GM12878 (cell line): ENCODE data around the gene SORT1. TPM values are rescaled to one million over a fixed set of nuclear protein-coding genes. Genes with fewer than 3 reads are reported as not detected.

Experiments
- CBX5 ChIP-seq: sonication (generic); IDR thresholded peaks from 2 replicates; pipeline ENCODE4 v1.6.1; 2016; ENCODE audit warnings: low read depth, moderate library complexity, mild to moderate bottlenecking, inconsistent platforms
- CEBPB ChIP-seq, 2 experiments: fragments of 150-350 bp in 1 of 2; IDR thresholded peaks; 2 replicates each; pipeline ENCODE4 v1.6.1; 2012 to 2014; ENCODE audit warnings: low read depth in 2 of 2, low read length in 2 of 2, borderline replicate concordance in 1 of 2, inconsistent platforms in 1 of 2
- ETV6 ChIP-seq, 2 experiments: fragments of 450-650 bp in 1 of 2; IDR thresholded peaks in 1 of 2; conservative IDR thresholded peaks in 1 of 2; 2 replicates each; pipeline ENCODE4 v1.6.1; 2014; ENCODE audit warnings: antibody characterized with exemption in 1 of 2, borderline replicate concordance in 1 of 2, low read depth in 1 of 2, mild to moderate bottlenecking in 1 of 2, moderate library complexity in 1 of 2
- FOXK2 ChIP-seq: fragments of 450-650 bp; IDR thresholded peaks from 2 replicates; pipeline ENCODE4 v1.6.1; 2017; ENCODE audit warnings: mild to moderate bottlenecking, moderate library complexity
- GABPA ChIP-seq: IDR thresholded peaks from 2 replicates; pipeline ENCODE4 v1.6.1; 2014; ENCODE audit warnings: antibody characterized with exemption, low read depth, mild to moderate bottlenecking, inconsistent platforms
- KDM1A ChIP-seq: fragments of 200-600 bp; sonication (generic); IDR thresholded peaks from 2 replicates; pipeline ENCODE4 v1.6.1; 2016; ENCODE audit warnings: borderline replicate concordance
- MEF2A ChIP-seq: IDR thresholded peaks from 2 replicates; pipeline ENCODE4 v1.6.1; 2011; ENCODE audit warnings: low read depth, mild to moderate bottlenecking, low read length, moderate library complexity; ENCODE audit not compliant: insufficient read depth
- MEF2B ChIP-seq: fragments of 450-650 bp; IDR thresholded peaks from 2 replicates; pipeline ENCODE4 v1.6.1; 2018; ENCODE audit warnings: mild to moderate bottlenecking, moderate library complexity; ENCODE audit not compliant: partially characterized antibody, poor library complexity, severe bottlenecking
- MYC ChIP-seq: IDR thresholded peaks from 2 replicates; pipeline ENCODE4 v1.6.1; 2011; ENCODE audit warnings: mild to moderate bottlenecking, low read length, moderate library complexity, inconsistent platforms; ENCODE audit not compliant: insufficient read depth, insufficient replicate concordance, insufficient read length, severe bottlenecking
- NR2C1 ChIP-seq: fragments of 450-650 bp; IDR thresholded peaks from 2 replicates; pipeline ENCODE4 v1.6.1; 2017; ENCODE audit warnings: antibody characterized with exemption, mild to moderate bottlenecking, moderate library complexity
- POLR2AphosphoS2 ChIP-seq: IDR thresholded peaks from 2 replicates; pipeline ENCODE4 v1.6.1; 2011; ENCODE audit warnings: low read depth, mild to moderate bottlenecking, low read length, improper control_type of control experiment, moderate library complexity
- RUNX3 ChIP-seq: IDR thresholded peaks from 2 replicates; pipeline ENCODE4 v1.6.1; 2012; ENCODE audit warnings: low read length, inconsistent platforms
- SMAD1 ChIP-seq: fragments of 450-650 bp; IDR thresholded peaks from 2 replicates; pipeline ENCODE4 v1.6.1; 2018; ENCODE audit warnings: mild to moderate bottlenecking, low read depth; ENCODE audit not compliant: partially characterized antibody
- SP1 ChIP-seq: IDR thresholded peaks from one replicate; pipeline ENCODE4 v1.6.1; 2011; ENCODE audit warnings: low read depth, low read length
- TBL1XR1 ChIP-seq: IDR thresholded peaks from 2 replicates; pipeline ENCODE4 v1.6.1; 2012; ENCODE audit warnings: low read depth, low read length, improper control_type of control experiment
- ZBTB4 ChIP-seq: fragments of 450-650 bp; formaldehyde crosslinking; IDR thresholded peaks from 2 replicates; pipeline ENCODE4 v1.4.0; 2022; ENCODE audit warnings: mild to moderate bottlenecking, moderate library complexity
- polyA plus RNA-seq, 11 experiments: library from polyadenylated mRNA; depleted of rRNA in 4 of 11; unstranded in 6 of 11; stranded (reverse) in 5 of 11; fragments of >200 nt; fragmentation: Nextera tagmentation in 4 of 11; fragmentation: Illumina TruSeq in 1 of 11; extraction: Ambion mirVana in 4 of 11; extraction: Trizol in 1 of 11; gene quantifications; 1 replicate in 1 of 11; 2 replicates in 10 of 11; pipeline versions ENCODE4 v1.2.1 to v1.2.3, GENCODE V29; 2011 to 2016; ENCODE audit warnings: inconsistent platforms in 2 of 11, missing spikeins in 2 of 11, low read depth in 1 of 11
- total RNA-seq, 4 experiments: library from RNA; depleted of rRNA in 3 of 4; stranded (reverse); fragments of >200 nt in 3 of 4; fragmentation: Illumina TruSeq in 1 of 4; extraction: Trizol in 1 of 4; gene quantifications; 2 replicates each; pipeline versions ENCODE4 v1.2.1 to v1.2.3, GENCODE V29; 2013 to 2021
- TF ChIP-seq, protein P1 (sequence below): fragments of 450-650 bp; IDR thresholded peaks from 2 replicates; pipeline ENCODE4 v1.6.1; 2017; ENCODE audit warnings: mild to moderate bottlenecking, moderate library complexity
- TF ChIP-seq, protein P2 (sequence below): fragments of 150-350 bp; IDR thresholded peaks from 2 replicates; pipeline ENCODE4 v1.6.1; 2014; ENCODE audit warnings: mild to moderate bottlenecking, low read depth, low read length

Gene SORT1
- total and polyA plus RNA-seq, 10 of the 15 experiments (the other 5 are each of a cell fraction or from before 2014, with no cell fraction given), result 0.06 to 1.9 (median 0.33) TPM; not detected in 1

DNA sequence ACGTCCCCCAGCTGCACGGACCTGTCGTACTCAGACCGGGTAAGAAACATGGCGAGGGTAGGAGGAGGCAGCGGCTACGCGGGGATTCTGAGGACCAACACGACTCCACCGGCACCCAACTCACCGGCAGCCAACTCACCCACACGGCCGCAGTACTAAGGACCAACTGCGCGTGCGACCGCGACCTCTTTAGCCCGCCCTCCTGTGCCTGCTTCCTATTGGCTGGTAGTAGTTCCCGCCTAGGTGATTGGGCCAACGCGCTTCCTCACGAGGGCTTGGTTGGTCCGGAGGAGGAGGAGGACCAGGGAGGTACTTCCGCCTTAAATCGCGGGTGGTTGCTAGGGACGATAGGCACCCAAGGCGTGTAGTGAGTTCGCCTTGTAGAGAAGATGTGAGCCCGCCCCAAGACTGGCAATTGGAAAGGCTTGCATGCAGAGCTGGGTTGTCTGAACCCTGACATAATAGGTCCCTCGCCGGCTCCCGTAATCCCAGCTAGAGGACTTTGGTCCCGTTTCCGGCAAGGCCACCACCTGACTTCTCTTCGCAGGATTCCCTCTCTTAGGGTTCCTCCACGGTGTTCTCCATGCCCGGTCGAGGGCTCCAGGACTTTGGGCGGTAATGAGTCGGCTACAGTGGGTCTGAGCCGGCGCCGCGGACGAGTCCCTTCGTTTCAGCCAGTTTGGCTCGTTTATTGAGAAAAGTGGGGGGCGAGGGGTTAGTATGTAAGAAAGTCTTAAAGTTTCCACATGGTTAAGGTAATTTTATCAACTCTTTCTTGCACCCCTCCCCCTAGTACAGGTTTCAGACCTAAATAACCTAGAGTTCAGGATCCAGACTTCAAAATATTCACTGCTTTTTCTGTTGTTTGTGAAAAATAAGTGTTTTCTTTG, 28.8 kb upstream of the SORT1 start, which contains the start of gene PSMA5 (continued):
- TF ChIP-seq MYC (peak; percentile 37), NR2C1 (peak; percentile 92), MEF2B (no peak), ETV6 (conservative IDR thresholded peaks at IDR 0.05 in 1 of 2, IDR thresholded peaks at IDR 0.05 in 1 of 2; ENCODE audit: borderline replicate concordance in 1 of 2, low read depth in 1 of 2) (no peak), POLR2AphosphoS2 (peak; percentile 83; the same call in 1 of the 2 replicates), ZBTB4 (CRISPR knock-in tag) (no peak), GABPA (peak; percentile 83), TBL1XR1 (no peak), SMAD1 (peak; percentile 32), CEBPB (IDR thresholded peaks at IDR 0.05; ENCODE audit: borderline replicate concordance in 1 of 2, low read depth in 2 of 2, low read length in 2 of 2) (no peak), CBX5 (no peak), FOXK2 (no peak), SP1 (peak; percentile 98), KDM1A (no peak), MEF2A (no peak), RUNX3 (peak; percentile 60)
- TF ChIP-seq, protein P1, sequence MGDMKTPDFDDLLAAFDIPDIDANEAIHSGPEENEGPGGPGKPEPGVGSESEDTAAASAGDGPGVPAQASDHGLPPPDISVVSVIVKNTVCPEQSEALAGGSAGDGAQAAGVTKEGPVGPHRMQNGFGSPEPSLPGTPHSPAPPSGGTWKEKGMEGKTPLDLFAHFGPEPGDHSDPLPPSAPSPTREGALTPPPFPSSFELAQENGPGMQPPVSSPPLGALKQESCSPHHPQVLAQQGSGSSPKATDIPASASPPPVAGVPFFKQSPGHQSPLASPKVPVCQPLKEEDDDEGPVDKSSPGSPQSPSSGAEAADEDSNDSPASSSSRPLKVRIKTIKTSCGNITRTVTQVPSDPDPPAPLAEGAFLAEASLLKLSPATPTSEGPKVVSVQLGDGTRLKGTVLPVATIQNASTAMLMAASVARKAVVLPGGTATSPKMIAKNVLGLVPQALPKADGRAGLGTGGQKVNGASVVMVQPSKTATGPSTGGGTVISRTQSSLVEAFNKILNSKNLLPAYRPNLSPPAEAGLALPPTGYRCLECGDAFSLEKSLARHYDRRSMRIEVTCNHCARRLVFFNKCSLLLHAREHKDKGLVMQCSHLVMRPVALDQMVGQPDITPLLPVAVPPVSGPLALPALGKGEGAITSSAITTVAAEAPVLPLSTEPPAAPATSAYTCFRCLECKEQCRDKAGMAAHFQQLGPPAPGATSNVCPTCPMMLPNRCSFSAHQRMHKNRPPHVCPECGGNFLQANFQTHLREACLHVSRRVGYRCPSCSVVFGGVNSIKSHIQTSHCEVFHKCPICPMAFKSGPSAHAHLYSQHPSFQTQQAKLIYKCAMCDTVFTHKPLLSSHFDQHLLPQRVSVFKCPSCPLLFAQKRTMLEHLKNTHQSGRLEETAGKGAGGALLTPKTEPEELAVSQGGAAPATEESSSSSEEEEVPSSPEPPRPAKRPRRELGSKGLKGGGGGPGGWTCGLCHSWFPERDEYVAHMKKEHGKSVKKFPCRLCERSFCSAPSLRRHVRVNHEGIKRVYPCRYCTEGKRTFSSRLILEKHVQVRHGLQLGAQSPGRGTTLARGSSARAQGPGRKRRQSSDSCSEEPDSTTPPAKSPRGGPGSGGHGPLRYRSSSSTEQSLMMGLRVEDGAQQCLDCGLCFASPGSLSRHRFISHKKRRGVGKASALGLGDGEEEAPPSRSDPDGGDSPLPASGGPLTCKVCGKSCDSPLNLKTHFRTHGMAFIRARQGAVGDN, result peak; percentile 24
- TF ChIP-seq, protein P2, sequence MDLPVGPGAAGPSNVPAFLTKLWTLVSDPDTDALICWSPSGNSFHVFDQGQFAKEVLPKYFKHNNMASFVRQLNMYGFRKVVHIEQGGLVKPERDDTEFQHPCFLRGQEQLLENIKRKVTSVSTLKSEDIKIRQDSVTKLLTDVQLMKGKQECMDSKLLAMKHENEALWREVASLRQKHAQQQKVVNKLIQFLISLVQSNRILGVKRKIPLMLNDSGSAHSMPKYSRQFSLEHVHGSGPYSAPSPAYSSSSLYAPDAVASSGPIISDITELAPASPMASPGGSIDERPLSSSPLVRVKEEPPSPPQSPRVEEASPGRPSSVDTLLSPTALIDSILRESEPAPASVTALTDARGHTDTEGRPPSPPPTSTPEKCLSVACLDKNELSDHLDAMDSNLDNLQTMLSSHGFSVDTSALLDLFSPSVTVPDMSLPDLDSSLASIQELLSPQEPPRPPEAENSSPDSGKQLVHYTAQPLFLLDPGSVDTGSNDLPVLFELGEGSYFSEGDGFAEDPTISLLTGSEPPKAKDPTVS, result no peak
